CD4-positive, alpha-beta T cell treated with Interleukin-6 for 4 hours (primary cell): Measurements from ENCODE around the gene PNMA3.
"Not testable (repeated sequence)": the region's sequence is repeated elsewhere in the genome, so short reads cannot be mapped to it uniquely, and the experiment has no call there.

ENCODE experiments used
- DNase-seq: peaks from one replicate; pipeline ENCODE4 v3.0.0-alpha.2; 2020; ENCODE audit warnings: mixed read lengths

Gene PNMA3, protein sequence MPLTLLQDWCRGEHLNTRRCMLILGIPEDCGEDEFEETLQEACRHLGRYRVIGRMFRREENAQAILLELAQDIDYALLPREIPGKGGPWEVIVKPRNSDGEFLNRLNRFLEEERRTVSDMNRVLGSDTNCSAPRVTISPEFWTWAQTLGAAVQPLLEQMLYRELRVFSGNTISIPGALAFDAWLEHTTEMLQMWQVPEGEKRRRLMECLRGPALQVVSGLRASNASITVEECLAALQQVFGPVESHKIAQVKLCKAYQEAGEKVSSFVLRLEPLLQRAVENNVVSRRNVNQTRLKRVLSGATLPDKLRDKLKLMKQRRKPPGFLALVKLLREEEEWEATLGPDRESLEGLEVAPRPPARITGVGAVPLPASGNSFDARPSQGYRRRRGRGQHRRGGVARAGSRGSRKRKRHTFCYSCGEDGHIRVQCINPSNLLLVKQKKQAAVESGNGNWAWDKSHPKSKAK

DNA sequence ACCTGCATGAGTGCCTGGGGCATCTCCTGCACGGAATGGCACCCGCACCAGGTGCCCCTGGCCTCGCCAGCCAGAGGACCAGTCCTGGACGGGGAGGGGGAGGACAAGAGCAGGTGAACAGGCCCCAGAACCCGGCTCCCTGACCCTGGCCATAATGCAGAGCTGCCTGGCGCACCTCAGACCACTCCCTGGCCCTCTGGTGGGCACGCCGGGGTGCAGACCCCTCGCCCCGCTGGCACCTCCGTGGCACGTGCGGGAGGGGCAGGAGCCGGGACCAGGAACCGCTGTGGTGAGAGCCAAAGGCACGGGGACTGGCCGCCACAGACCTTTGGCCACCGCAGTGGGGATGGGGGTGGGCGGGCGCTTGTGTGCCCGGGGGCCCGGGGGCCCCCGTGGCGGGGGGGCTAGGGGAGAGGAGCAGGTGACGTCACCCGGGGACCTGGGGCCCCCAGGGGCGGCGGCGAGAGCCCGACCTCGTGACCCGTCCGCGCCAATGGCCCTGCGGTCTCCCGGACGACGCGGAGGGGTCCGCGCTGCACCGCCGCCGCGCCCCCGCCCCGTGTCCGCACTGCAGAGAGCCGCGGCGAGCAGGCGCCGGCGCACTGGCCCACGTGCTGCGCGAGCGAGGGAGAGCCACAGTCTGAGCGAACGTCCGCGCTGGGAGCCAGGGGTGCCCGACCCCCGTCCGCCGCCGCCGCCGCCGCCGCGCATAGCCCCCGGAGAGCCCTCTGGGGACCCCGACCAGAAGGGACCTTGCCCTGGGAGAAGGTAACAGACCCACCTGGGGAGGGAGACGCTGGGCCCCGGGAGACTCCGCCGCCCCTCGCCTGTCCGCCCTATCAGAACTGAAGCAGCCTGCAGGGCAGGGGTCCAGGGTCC is at the start of gene PNMA3:
Gene PNMA3 (plus strand): TSS at position 600 of the 879 bp plus-strand sequence. CDS start 586 bp downstream, outside the sequence.
- no peak for DNase-seq

DNA sequence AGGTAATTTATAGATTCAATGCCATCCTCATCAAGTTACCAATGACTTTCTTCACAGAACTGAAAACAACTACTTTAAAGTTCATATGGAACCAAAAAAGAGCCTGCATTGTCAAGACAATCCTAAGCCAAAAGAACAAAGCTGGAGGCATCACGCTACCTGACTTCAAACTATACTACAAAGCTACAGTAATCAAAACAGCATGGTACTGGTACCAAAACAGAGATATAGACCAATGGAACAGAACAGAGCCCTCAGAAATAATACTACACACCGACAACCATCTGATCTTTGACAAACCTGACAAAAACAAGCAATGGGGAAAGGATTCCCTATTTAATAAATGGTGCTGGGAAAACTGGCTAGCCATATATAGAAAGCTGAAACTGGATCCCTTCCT is 39.1 kb upstream of the PNMA3 start:
- not testable (repeated sequence) for DNase-seq

DNA sequence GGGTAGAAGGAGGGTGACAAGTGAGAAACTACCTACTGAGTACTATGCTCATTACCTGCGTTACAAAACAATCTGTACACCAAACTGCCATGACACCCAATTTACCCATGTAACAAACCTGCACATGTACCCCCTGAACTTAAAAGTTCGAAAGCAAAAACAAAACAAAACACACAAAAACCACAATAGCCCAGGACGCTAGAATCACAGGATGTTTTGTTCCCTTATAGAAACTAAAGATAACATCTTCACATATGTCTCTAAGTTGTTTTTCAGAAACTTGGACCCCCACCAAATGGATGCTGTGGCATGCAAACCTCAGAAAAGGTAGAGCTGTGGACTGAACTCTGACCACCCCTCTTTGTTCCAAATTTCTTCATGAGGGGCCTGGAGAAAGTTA is 37.1 kb upstream of the PNMA3 start:
- no peak for DNase-seq

DNA sequence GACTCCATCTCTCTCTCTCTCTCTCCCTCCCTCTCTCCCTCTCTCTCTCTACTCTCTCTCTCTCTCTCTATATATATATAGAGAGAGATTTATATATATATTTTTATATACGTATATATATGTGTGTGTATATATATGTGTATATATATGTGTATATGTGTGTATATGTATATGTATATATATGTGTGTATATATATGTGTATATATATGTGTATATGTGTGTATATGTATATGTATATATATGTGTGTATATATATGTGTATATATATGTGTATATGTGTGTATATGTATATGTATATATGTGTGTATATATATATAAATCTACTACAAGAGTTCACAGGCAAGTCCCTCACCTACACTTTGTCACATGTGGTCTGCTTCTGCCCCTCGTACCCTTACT is 29.8 kb upstream of the PNMA3 start:
- DNase-seq: not testable (repeated sequence)

DNA sequence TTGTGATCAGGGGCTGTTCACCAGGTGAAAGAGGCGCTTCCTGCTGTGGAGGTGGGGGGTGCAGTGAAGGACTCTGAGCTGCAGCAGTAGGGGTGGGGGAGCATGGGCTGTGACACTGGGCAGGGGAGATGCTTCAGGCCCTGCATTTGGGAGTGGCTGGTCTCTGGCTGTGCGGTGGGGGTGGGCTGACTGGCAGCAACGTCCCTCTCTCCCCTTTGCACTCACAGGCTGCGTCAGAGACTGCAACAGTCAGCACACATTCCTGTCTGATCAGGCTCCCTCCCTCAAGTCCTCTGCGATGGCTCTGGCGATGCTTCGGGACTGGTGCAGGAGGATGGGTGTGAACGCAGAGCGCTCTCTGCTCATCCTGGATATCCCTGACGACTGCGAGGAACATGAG is 27.8 kb upstream of the PNMA3 start:
- DNase-seq: not testable (repeated sequence)

DNA sequence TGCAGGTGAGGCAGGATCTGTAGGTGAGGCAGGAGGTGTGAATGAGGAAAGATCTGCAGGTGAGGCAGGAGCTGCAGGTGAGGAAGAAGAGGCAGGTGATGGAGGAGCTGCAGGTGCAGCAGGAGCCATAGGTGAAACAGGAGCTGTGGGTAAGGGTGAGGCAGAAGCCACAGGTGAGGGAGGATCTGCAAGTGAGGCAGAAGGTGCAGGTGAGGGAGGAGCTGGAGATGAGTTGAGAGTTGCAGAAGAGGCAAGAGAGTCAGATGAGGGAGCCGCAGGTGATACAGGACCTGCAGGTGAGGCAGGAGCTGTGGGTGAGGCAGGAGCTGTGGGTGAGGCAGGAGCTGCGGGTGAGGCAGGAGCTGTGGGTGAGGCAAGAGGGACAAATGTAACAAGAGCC is 27.1 kb upstream of the PNMA3 start:
- DNase-seq: no peak

DNA sequence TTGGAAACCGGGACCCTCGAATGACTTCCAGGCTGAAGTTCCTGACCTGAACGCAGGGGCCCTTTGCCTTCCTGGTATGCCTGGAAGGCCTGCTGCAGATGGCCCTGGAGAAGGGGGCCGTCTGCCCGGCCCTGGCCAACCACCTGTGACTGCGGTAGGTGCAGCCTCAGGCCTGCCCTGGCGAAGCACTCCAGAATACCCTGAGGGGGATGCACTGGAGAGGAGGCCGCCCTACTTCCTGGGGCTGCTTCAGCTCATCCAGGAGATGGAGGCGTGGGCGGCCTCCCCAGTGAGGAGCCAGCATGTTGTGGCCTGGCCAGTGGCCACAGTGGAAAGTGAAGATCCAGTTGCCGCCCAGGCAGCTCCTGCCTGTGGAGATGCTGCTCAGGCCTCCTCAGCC is 26.4 kb upstream of the PNMA3 start:
- DNase-seq: no peak

DNA sequence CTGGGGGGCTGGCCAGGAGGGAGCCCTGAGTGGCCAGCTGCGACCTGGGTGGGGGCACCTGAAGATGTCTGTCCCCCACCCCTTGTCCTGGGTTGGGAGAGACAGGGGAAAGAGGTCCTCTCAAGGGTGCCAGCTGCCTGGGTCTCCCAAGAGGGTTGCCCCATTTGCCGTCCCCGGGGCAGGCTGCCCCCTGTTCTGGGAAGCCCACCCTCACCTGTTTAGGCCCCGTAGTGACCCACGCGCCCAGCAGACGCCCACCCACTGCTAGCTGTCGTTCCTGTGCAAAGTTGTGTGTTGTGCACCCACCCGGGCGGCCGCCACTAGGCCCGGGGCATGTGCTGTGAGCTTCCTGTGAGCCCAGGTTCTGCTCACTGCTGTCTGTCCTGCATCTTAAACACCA is 25.5 kb upstream of the PNMA3 start:
- DNase-seq: no peak

DNA sequence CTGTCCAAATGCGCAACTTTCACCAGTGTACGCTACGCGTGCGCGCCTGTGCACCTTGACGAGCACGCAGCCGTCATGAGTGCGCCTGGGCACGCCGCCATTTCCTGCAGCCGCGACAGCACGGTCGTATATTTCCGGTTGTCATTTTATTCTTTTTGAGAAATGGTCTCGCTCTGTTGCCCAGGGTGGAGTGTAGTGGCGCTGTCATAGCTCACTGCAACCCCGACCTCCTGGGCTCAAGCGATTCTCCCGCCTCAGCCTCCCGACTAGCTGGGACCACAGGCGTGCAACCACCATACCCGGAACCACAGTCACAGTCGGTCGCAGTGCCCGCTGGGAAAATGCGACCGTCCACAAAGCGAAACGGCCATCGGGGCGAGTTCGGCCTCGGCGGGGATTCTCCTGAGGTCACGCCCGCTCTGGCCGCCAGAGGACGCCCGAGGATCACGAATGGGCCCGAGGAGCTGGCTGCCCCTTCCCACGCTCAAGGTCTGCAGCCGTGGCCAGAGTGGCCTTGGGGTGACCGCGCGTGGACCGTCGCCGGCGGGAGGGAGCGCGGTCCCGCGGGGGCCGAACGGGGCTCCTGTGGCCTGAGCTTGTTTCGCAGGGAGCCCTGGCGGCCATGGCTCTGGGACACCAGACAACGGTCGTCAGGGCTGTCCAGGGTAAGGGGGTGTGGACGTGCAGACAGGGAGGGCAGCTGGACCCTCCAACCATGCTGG is 23.7 kb upstream of the PNMA3 start:
- peak; percentile 64 for DNase-seq

DNA sequence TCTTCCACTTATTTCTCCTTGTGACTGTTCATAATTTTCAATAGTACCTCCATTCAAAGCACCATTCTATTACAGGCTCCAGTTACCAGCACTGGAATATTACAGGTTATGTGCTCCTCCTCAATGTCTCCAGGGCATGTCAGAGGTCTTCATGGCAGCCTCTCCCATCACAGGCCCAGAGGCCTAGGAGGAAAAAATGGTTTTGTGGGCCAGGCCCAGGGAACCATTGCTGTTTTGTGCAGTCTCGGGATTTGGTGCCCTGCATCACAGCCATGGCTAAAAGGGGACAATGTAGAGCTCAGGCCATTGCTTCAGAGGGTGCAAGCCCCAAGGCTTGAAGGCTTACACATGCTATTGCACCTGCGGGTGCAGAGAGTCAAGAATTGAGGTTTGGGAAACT is 7.2 kb upstream of the PNMA3 start:
- DNase-seq: no peak

DNA sequence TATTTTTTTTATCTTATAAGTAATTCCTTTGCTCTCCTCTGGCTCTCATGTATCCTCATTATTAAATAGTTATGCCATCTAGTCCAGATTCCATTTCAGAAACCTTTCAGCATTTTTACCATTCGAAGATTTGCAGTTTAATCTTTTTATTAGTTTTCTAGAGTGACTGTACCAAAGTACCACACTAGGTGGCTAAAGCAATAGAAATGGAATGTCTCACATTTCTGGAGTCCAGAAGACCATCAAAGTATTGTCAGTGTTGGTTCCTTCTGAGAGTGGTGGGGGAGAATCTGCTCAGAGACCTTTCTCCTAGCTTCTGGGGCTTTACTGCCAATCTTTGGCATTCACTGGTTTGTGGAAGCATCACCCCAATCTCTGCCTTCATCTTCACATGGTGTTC is 3.7 kb upstream of the PNMA3 start:
- no peak for DNase-seq

DNA sequence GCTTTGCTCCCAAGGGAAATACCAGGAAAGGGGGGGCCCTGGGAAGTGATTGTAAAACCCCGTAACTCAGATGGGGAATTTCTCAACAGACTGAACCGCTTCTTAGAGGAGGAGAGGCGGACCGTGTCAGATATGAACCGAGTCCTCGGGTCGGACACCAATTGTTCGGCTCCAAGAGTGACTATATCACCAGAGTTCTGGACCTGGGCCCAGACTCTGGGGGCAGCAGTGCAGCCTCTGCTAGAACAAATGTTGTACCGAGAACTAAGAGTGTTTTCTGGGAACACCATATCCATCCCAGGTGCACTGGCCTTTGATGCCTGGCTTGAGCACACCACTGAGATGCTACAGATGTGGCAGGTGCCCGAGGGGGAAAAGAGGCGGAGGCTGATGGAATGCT is 1.0 kb downstream of the PNMA3 start:
- no peak for DNase-seq

DNA sequence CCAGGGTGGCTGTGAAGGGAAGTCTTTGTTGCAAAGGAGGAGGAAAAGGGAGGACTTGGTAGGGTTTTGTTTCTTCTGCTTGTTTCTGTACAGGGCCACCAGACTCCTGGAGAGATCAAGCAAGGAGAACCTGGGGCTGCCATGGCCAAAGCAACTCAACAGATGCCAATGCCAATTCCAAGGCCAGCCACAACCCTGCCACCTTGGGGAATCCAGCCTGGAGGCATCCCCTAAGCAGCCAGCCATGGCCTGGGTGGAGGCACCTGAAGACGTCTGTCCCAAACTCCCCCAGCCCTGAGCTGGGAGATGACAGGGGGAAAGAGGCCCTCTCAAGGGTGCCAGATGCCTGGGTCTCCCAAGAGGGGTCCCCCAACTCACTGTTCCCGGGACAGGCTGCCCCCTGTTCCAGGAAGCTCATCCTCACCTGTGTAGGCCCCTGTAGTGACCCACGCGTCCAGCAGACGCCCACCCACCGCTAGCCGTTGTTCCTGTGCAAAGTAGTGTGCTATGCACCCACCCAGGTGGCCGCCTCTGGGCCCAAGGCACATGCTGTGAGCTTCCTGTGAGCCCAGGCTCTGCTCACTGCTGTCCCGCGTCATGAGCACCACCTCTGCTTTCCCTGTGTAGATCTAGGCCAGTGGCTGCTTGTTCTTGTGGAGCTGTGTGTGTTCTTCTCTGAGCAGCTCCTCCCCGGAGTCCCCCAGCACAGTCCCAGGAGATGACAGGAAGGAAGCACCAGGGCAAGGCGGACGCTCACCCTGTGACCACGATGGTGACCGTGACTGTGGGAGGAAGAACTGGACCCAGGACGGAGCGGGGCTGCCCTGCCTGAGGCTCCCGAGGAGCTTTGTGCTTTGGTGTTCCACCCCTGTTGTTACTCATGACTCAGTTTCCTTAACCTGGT is 3.2 kb downstream of the PNMA3 start:
- no peak for DNase-seq

DNA sequence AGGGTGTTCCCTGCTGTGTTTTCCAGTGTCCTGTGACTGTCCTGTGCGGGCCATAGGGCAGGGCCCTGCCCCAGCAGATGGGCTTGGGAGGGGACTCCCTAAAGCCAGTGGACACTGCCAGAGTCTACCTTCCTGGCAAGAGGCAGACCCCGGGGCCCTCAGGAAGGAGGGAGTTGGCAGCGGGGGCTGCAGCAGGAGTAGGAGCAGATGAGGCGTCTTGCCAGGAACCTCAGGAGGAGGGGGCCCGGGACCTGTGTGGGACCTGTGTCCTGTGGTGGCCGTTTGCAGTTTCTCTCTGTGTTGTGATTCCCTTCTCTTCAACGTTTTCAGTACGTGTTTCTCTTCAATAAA is 3.8 kb downstream of the PNMA3 start:
- DNase-seq: no peak

DNA sequence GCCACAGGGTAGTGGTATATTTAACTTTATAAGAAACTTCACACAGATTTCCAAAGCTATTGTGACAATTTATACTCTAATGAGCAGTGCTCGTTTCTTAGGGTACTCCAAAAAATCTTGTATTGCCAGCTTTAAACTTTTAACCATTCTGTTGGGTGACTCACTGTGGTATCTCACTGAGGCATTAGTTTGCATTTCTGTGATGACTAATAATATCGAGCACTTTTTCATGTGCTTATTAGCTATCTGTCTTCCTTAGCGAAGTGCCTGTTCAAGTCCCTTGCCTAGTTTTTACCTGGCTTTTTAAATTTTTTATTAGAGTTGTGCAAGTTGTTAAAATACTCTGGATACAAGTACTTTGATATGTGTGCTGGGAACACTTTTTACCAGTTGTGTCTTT is 5.5 kb downstream of the PNMA3 start:
- no peak for DNase-seq

DNA sequence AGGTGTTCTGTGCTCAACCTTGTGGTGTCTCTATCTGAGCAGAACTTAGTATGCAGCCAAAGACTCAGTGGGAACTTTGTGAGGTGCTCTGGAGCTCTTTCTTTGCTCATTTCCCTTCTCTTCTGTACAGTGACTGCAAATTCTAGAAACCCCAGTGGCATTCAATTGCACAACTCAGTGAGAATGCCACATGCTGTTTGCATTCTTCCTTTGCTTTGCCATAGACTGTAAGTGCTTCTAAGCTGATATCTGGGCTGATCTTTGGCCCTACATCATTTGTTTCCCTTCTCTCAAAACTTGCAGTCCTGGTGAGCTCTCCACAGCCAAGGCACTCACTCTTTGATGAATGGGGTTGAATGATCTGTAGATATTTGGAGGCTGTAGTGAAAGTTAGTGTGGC is 7.0 kb downstream of the PNMA3 start:
- no peak for DNase-seq

DNA sequence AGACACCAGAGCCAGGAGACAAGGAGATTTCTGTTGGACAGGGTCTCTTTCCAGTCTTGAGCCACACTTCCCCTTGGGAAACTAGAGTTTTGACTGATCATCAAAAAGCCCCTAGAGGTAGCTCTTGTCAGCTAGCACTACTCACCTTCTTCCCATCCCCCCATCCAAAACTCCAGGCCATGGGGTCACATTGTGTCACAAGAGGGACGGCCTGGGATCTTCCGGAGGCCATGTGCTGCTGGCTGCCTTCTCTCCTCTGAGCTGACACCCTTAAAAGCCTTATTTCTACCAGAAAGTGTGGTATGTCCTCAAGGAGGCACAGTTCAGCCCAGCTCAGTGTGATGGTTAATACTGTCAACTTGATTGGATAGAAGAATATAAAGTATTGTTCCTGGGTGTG is 7.8 kb downstream of the PNMA3 start:
- no peak for DNase-seq

DNA sequence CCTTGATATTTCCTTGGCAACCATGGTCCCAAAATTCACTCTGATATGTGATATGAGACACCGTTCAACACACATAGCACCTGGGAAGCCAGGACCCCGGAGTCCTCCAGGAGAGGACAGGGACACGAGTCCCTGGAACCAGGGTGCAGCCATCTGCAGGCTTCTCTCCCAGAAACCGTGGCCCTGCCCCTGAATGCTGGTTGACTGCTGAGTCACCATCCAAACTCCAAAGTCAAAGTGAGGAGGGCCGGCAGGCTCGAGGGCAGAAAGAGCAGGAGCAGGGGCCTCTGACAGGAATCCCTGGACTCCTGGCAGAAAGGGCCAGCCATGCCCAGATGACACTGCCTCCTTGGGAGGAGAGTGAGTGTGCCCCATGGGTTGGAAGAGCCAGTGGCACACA is 9.1 kb downstream of the PNMA3 start:
- DNase-seq: no peak

DNA sequence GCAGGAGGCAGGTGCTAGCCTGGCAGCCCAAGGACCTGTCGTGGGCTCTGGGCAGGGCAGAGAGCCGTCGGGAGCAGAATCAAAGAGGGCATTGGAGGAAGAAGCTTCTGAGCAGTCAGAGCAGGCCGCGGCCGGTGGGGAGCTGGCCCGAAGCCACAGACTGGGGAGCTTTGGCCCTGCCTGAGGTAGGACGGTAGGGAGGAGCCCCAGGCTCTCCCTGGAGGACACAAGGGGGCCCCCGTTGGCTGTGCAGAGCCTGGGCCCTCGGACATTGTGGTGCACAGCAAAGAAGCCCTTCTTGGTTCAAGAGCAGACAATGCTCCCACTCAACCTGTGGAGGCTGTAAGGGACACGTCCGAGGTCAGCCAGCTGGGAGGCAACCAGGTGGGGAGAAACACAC is 10.1 kb downstream of the PNMA3 start:
- DNase-seq: not testable (repeated sequence)

DNA sequence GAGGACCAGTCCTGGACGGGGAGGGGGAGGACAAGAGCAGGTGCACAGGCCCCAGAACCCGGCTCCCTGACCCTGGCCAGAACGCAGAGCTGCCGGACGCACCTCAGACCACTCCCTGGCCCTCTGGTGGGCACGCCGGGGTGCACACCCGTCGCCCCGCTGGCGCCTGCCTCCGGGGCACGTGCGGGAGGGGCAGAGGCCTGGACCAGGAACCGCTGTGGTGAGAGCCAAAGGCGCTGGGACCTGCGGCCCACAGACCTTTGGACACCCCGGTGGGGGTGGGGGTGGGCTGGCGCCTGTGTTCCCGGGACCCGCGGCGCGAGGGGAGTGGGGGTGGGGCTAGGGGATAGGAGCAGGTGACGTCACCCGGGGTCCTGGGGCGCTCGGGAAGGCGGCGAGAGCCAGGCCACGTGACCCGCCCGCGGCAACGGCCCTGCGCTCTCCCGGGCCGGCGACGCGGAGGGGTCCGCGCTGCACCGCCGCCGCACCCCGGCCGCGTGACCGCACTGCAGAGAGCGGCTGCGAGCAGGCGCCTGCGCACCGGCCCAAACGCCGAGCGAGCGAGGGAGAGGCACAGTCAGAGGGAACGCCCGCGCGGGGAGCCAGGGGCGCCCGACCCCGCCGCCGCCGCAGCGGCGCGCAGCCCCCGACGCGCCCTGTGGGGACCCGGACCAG is 15.8 kb downstream of the PNMA3 start, which contains the start of gene PNMA6A:
Gene PNMA6A (plus strand): TSS at position 546 of the 675 bp plus-strand sequence. CDS start 609 bp downstream, outside the sequence.
- DNase-seq: not testable (repeated sequence)

DNA sequence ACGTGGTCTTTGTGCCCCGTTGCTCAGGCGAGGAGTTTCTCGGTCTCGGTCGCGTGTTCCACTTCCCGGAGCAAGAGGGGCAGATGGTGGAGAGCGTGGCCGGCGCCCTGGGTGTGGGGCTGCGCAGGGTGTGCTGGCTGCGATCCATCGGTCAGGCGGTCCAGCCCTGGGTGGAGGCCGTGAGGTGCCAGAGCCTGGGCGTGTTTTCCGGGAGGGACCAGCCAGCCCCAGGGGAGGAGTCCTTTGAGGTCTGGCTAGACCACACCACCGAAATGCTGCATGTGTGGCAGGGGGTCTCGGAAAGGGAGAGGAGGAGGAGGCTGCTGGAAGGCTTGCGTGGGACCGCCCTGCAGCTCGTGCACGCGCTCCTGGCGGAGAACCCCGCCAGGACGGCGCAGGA is 17.1 kb downstream of the PNMA3 start:
- not testable (repeated sequence) for DNase-seq
